Measurements from ENCODE around the gene AANAT.

DNA sequence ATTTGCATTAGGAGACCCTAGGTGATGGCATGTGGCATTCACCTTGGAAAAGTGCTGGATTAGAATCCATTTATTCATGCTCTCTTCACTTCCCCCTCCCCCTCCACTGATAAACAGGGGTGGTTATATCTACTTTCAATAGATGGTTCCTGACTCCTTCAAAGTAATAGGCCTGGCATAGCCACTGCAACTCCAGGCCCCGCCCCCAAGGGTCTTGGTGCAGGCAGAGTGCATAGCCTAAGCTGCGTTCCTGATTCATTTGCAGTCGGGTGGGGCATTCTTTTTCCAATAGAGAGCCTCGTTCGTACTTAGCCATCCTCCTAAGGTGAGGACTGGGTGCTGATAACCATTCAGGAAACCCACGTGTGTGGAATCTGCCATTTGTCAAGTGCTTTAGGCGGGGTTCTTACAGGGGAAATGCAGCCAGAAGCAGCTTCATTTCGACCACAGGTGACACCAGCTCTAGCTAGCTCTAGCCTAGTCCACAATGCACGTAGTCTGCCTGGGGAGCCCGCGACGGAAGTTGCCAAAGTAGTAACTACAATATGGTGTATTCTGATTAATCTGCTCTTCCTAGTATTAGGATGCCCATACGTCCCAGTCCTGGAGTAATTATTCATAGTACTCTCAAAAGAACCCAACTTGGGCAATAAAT is 25.6 kb upstream of the AANAT start:
- TF ChIP-seq, protein P1, sequence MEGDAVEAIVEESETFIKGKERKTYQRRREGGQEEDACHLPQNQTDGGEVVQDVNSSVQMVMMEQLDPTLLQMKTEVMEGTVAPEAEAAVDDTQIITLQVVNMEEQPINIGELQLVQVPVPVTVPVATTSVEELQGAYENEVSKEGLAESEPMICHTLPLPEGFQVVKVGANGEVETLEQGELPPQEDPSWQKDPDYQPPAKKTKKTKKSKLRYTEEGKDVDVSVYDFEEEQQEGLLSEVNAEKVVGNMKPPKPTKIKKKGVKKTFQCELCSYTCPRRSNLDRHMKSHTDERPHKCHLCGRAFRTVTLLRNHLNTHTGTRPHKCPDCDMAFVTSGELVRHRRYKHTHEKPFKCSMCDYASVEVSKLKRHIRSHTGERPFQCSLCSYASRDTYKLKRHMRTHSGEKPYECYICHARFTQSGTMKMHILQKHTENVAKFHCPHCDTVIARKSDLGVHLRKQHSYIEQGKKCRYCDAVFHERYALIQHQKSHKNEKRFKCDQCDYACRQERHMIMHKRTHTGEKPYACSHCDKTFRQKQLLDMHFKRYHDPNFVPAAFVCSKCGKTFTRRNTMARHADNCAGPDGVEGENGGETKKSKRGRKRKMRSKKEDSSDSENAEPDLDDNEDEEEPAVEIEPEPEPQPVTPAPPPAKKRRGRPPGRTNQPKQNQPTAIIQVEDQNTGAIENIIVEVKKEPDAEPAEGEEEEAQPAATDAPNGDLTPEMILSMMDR (IDR thresholded peaks at IDR 0.05): no peak
- TF ChIP-seq POLR2A (IDR thresholded peaks at IDR 0.05): no peak
